MG63 (cell line): ENCODE data around the gene TCF7L2. TPM values are rescaled to one million over a fixed set of nuclear protein-coding genes. Genes with fewer than 3 reads are reported as not detected.
"Not testable (repeated sequence)": the region's sequence is repeated elsewhere in the genome, so short reads cannot be mapped to it uniquely, and the experiment has no call there.

Experiments used
- DNase-seq: peaks from one replicate; pipeline ENCODE4 v3.0.0-alpha.2; 2020
- H3K27me3 ChIP-seq: fragments of 250-450 bp; sonication (Bioruptor Pico); 2 replicates; pipeline ENCODE4 v1.5.1; 2020; ENCODE audit warnings: mild to moderate bottlenecking, moderate library complexity
- H3K36me3 ChIP-seq: fragments of 250-450 bp; sonication (Bioruptor Pico); 2 replicates; pipeline ENCODE4 v1.5.1; 2020; ENCODE audit warnings: mild to moderate bottlenecking, moderate library complexity
- H3K4me3 ChIP-seq: fragments of 250-450 bp; sonication (Bioruptor Pico); 2 replicates; pipeline ENCODE4 v1.5.1; 2020; ENCODE audit warnings: mild to moderate bottlenecking, moderate library complexity
- H3K9me3 ChIP-seq: fragments of 250-450 bp; sonication (Bioruptor Pico); 2 replicates; pipeline ENCODE4 v1.5.1; 2020; ENCODE audit warnings: mild to moderate bottlenecking, moderate library complexity
- total RNA-seq: library from RNA; depleted of rRNA; stranded (reverse); fragments of >200 nt; shearing (Covaris generic); gene quantifications from 2 replicates; pipeline ENCODE4 v1.2.3, GENCODE V29; 2014; ENCODE audit warnings: low replicate concordance

The TCF7L2 gene
- total RNA-seq, 1 experiment from 2014 or later, result 0.89 TPM

- Histone ChIP-seq H3K36me3 (peaks cover 6% of the 10 kb centered on the region), H3K4me3 (no peak overlapping the region), H3K27me3 (no peaks in the 10 kb centered on the region), H3K9me3 (no peaks in the 10 kb centered on the region)
- peak; percentile 17 for DNase-seq
Observed at GRCh38 chr10:113096128-113096996, 146.3 kb downstream of the TCF7L2 start.

- no peaks in the 10 kb centered on the region for H3K27me3 ChIP-seq
- no peak overlapping the region for H3K4me3 ChIP-seq
- H3K36me3 ChIP-seq, result peaks cover 5% of the 10 kb centered on the region
- DNase-seq, result peak; percentile 37
- no peaks in the 10 kb centered on the region for H3K9me3 ChIP-seq
Observed at GRCh38 chr10:113097036-113097435, 147.0 kb downstream of the TCF7L2 start.

GRCh38 chr10:113099431-113100183, 149.6 kb downstream of the TCF7L2 start:
- DNase-seq, result no peak
- no peaks in the 10 kb centered on the region for H3K27me3 ChIP-seq
- H3K36me3 ChIP-seq, result no peaks in the 10 kb centered on the region; the same call in 1 of the 2 replicates

GRCh38 chr10:113100281-113100680, 150.2 kb downstream of the TCF7L2 start:
- H3K36me3 ChIP-seq, result peaks cover 2% of the 10 kb centered on the region; the same call in 1 of the 2 replicates
- H3K4me3 ChIP-seq, result no peak overlapping the region
- H3K9me3 ChIP-seq, result no peaks in the 10 kb centered on the region
- no peaks in the 10 kb centered on the region for H3K27me3 ChIP-seq
- DNase-seq, result no peak

More at GRCh38 chr10:113099431-113100183, 149.6 kb downstream of the TCF7L2 start:
- Histone ChIP-seq H3K4me3 (no peak overlapping the region), H3K9me3 (no peaks in the 10 kb centered on the region)

- Histone ChIP-seq H3K4me3 (no peak overlapping the region), H3K9me3 (no peaks in the 10 kb centered on the region), H3K27me3 (no peaks in the 10 kb centered on the region; the same call in 1 of the 2 replicates), H3K36me3 (0 out of 2 replicates have a peak, but pooled peaks cover 2% of the 10 kb centered on the region)
- DNase-seq, result no peak
Observed at GRCh38 chr10:113103131-113103840, 153.2 kb downstream of the TCF7L2 start.

- no peak for DNase-seq
- 0 out of 2 replicates have a peak, but pooled peaks cover 2% of the 10 kb centered on the region for H3K36me3 ChIP-seq
- H3K4me3 ChIP-seq, result no peak overlapping the region
- no peaks in the 10 kb centered on the region; the same call in 1 of the 2 replicates for H3K27me3 ChIP-seq
- no peaks in the 10 kb centered on the region for H3K9me3 ChIP-seq
Observed at GRCh38 chr10:113104047-113104446, 154.0 kb downstream of the TCF7L2 start.

- Histone ChIP-seq H3K27me3 (no peaks in the 10 kb centered on the region; the same call in 1 of the 2 replicates), H3K4me3 (no peak overlapping the region), H3K36me3 (0 out of 2 replicates have a peak, but pooled peaks cover 2% of the 10 kb centered on the region), H3K9me3 (no peaks in the 10 kb centered on the region)
- DNase-seq, result peak; percentile 23
Observed at GRCh38 chr10:113108194-113108835, 158.3 kb downstream of the TCF7L2 start.

- Histone ChIP-seq H3K27me3 (no peaks in the 10 kb centered on the region; the same call in 1 of the 2 replicates), H3K9me3 (no peaks in the 10 kb centered on the region), H3K36me3 (0 out of 2 replicates have a peak, but pooled peaks cover 2% of the 10 kb centered on the region), H3K4me3 (no peak overlapping the region)
- no peak for DNase-seq
Observed at GRCh38 chr10:113108948-113109347, 158.9 kb downstream of the TCF7L2 start.

GRCh38 chr10:113109482-113109881, 159.4 kb downstream of the TCF7L2 start:
- DNase-seq, H3K27me3 ChIP-seq, H3K4me3 ChIP-seq, H3K9me3 ChIP-seq, H3K36me3 ChIP-seq: not testable (repeated sequence)

- no peak for DNase-seq
- Histone ChIP-seq H3K9me3 (no peaks in the 10 kb centered on the region), H3K27me3 (no peaks in the 10 kb centered on the region; the same call in 1 of the 2 replicates), H3K4me3 (no peak overlapping the region), H3K36me3 (no peaks in the 10 kb centered on the region)
Observed at GRCh38 chr10:113111260-113111659, 161.2 kb downstream of the TCF7L2 start.

- Histone ChIP-seq H3K36me3 (no peaks in the 10 kb centered on the region), H3K4me3 (no peak overlapping the region), H3K27me3 (no peaks in the 10 kb centered on the region), H3K9me3 (no peaks in the 10 kb centered on the region)
- DNase-seq, result peak; percentile 88
Observed at GRCh38 chr10:113111900-113112853, 162.1 kb downstream of the TCF7L2 start.

- Histone ChIP-seq H3K27me3 (no peaks in the 10 kb centered on the region), H3K4me3 (no peak overlapping the region), H3K36me3 (no peaks in the 10 kb centered on the region), H3K9me3 (no peaks in the 10 kb centered on the region)
- no peak for DNase-seq
Observed at GRCh38 chr10:113113241-113113640, 163.2 kb downstream of the TCF7L2 start.

GRCh38 chr10:113113918-113114317, 163.9 kb downstream of the TCF7L2 start:
- no peaks in the 10 kb centered on the region for H3K27me3 ChIP-seq
- DNase-seq, result no peak
- H3K9me3 ChIP-seq, result no peaks in the 10 kb centered on the region

GRCh38 chr10:113115556-113115955, 165.5 kb downstream of the TCF7L2 start:
- H3K4me3 ChIP-seq, result no peak overlapping the region
- no peaks in the 10 kb centered on the region for H3K27me3 ChIP-seq
- H3K36me3 ChIP-seq, result no peaks in the 10 kb centered on the region
- H3K9me3 ChIP-seq, result no peaks in the 10 kb centered on the region
- no peak for DNase-seq

More at GRCh38 chr10:113113918-113114317, 163.9 kb downstream of the TCF7L2 start:
- Histone ChIP-seq H3K36me3 (no peaks in the 10 kb centered on the region), H3K4me3 (no peak overlapping the region)

- DNase-seq, result no peak
- H3K9me3 ChIP-seq, result no peaks in the 10 kb centered on the region
- H3K4me3 ChIP-seq, result no peak overlapping the region
- H3K27me3 ChIP-seq, result no peaks in the 10 kb centered on the region
- no peaks in the 10 kb centered on the region for H3K36me3 ChIP-seq
Observed at GRCh38 chr10:113118882-113119281, 168.8 kb downstream of the TCF7L2 start.
